Fibroblast of lung (primary cell): ENCODE results near the gene SMARCA2. TPM values are rescaled to one million over a fixed set of nuclear protein-coding genes. Genes with fewer than 3 reads are reported as not detected.

Source experiments
- DNase-seq, 2 donors: peaks; one replicate each; pipeline versions ENCODE4 v3.0.0 to v3.0.0-alpha.2; 2010; ENCODE audit warnings: low read depth in 2 of 2
- H2AFZ ChIP-seq: 2 replicates; pipeline ENCODE4 v1.5.1; 2012; ENCODE audit warnings: low read length, control low read depth, inconsistent platforms
- H3K27ac ChIP-seq: 2 replicates; pipeline ENCODE4 v1.5.1; 2011; ENCODE audit warnings: low read length, control low read depth; ENCODE audit not compliant: insufficient read depth
- H3K27me3 ChIP-seq: 2 replicates; pipeline ENCODE4 v1.5.1; 2011; ENCODE audit warnings: mild to moderate bottlenecking, low read length; ENCODE audit not compliant: control insufficient read depth, insufficient read depth
- H3K36me3 ChIP-seq: 2 replicates; pipeline ENCODE4 v1.5.1; 2011; ENCODE audit warnings: low read length; ENCODE audit not compliant: control insufficient read depth, insufficient read depth
- H3K4me1 ChIP-seq: 2 replicates; pipeline ENCODE4 v1.5.1; 2011; ENCODE audit warnings: low read length; ENCODE audit not compliant: control insufficient read depth, insufficient read depth; ENCODE audit errors: extremely low read depth
- H3K4me2 ChIP-seq: 2 replicates; pipeline ENCODE4 v1.5.1; 2011; ENCODE audit warnings: low read length, control low read depth; ENCODE audit not compliant: insufficient read depth; ENCODE audit errors: extremely low read depth
- H3K4me3 ChIP-seq, 4 experiments: fragments of 200-600 bp in 1 of 4; sonication (generic) in 1 of 4; replicated peaks in 1 of 4; 2 replicates each; pipeline ENCODE4 v1.5.1; 2011 to 2016; ENCODE audit warnings: low read length in 4 of 4, low read depth in 3 of 4, mild to moderate bottlenecking in 3 of 4, control low read depth in 2 of 4, inconsistent platforms in 1 of 4, mixed read lengths in 1 of 4; ENCODE audit not compliant: insufficient read depth in 1 of 4; ENCODE audit errors: control extremely low read depth in 1 of 4
- H3K79me2 ChIP-seq: 2 replicates; pipeline ENCODE4 v1.5.1; 2012; ENCODE audit warnings: mild to moderate bottlenecking, low read length, inconsistent platforms; ENCODE audit not compliant: control insufficient read depth, insufficient read depth
- H3K9ac ChIP-seq: 2 replicates; pipeline ENCODE4 v1.5.1; 2011; ENCODE audit warnings: mild to moderate bottlenecking, low read length, control low read depth; ENCODE audit not compliant: insufficient read depth
- H3K9me3 ChIP-seq: 2 replicates; pipeline ENCODE4 v1.5.1; 2012; ENCODE audit warnings: low read depth, low read length; ENCODE audit not compliant: control insufficient read depth, insufficient read depth
- H4K20me1 ChIP-seq: 2 replicates; pipeline ENCODE4 v1.5.1; 2011; ENCODE audit warnings: low read length; ENCODE audit not compliant: control insufficient read depth, insufficient read depth; ENCODE audit errors: extremely low read depth
- CTCF ChIP-seq, 2 donors: IDR thresholded peaks in 1 of 2; conservative IDR thresholded peaks in 1 of 2; 1 replicate in 1 of 2; 2 replicates in 1 of 2; pipeline ENCODE4 v1.5.1; 2011 to 2012; ENCODE audit warnings: low read length in 2 of 2, control low read depth in 1 of 2, inconsistent platforms in 1 of 2, low read depth in 1 of 2, mild to moderate bottlenecking in 1 of 2
- EZH2 ChIP-seq: IDR thresholded peaks from 2 replicates; pipeline ENCODE4 v1.5.1; 2012; ENCODE audit warnings: low read length, control low read depth, mild to moderate bottlenecking; ENCODE audit errors: missing control alignments
- polyA plus RNA-seq, 2 donors: library from polyadenylated mRNA; depleted of rRNA in 1 of 2; stranded (reverse) in 1 of 2; unstranded in 1 of 2; fragments of >200 nt; gene quantifications; 2 replicates each; pipeline ENCODE4 v1.2.1, GENCODE V29; 2011 to 2012; ENCODE audit warnings: missing spikeins in 1 of 2
- total RNA-seq: library from RNA; depleted of rRNA; stranded (reverse); fragments of >200 nt; gene quantifications from 2 replicates; pipeline ENCODE4 v1.2.1, GENCODE V29; 2014

Gene SMARCA2
- total and polyA plus RNA-seq, 2 donors (not counting 1 experiment from before 2014, with no cell fraction given), result 36.8 to 62.3 TPM

- Histone ChIP-seq H4K20me1 (no peaks in the 10 kb centered on the region), H2AFZ (no peak overlapping the region), H3K4me3 (no peak overlapping the region), H3K27ac (no peak overlapping the region), H3K4me1 (no peaks in the 10 kb centered on the region), H3K9me3 (no peaks in the 10 kb centered on the region), H3K4me2 (no peak overlapping the region), H3K79me2 (no peaks in the 10 kb centered on the region), H3K9ac (no peak overlapping the region), H3K27me3 (no peaks in the 10 kb centered on the region), H3K36me3 (no peaks in the 10 kb centered on the region)
- DNase-seq, result no peak
- TF ChIP-seq CTCF (conservative IDR thresholded peaks at IDR 0.05 in 1 of 2, IDR thresholded peaks at IDR 0.05 in 1 of 2; ENCODE audit: low read depth in 1 of 2, low read length in 2 of 2) (no peak), EZH2 (no peak)
Measured at GRCh38 chr9:2215921-2216441, 200.8 kb downstream of the SMARCA2 start.

- Histone ChIP-seq H4K20me1 (no peaks in the 10 kb centered on the region), H3K27me3 (no peaks in the 10 kb centered on the region), H3K4me1 (no peaks in the 10 kb centered on the region), H3K9me3 (no peaks in the 10 kb centered on the region), H3K27ac (no peak overlapping the region), H3K9ac (no peak overlapping the region), H3K4me3 (no peak overlapping the region), H3K4me2 (no peak overlapping the region), H2AFZ (no peak overlapping the region), H3K36me3 (no peaks in the 10 kb centered on the region), H3K79me2 (no peaks in the 10 kb centered on the region)
- TF ChIP-seq CTCF (conservative IDR thresholded peaks at IDR 0.05 in 1 of 2, IDR thresholded peaks at IDR 0.05 in 1 of 2; ENCODE audit: low read depth in 1 of 2, low read length in 2 of 2) (no peak), EZH2 (no peak)
- DNase-seq, result peak in 1 of 2 donors; percentile 66
Measured at GRCh38 chr9:2216591-2216990, 201.4 kb downstream of the SMARCA2 start.

GRCh38 chr9:2217540-2217939 is 202.4 kb downstream of the SMARCA2 start:
- Histone ChIP-seq H3K4me2 (no peak overlapping the region), H3K4me3 (no peak overlapping the region), H3K79me2 (no peaks in the 10 kb centered on the region), H3K27ac (no peak overlapping the region), H3K9me3 (no peaks in the 10 kb centered on the region), H3K4me1 (no peaks in the 10 kb centered on the region), H3K9ac (no peak overlapping the region), H3K27me3 (no peaks in the 10 kb centered on the region), H4K20me1 (no peaks in the 10 kb centered on the region), H3K36me3 (no peaks in the 10 kb centered on the region), H2AFZ (no peak overlapping the region)
- TF ChIP-seq EZH2 (no peak), CTCF (conservative IDR thresholded peaks at IDR 0.05 in 1 of 2, IDR thresholded peaks at IDR 0.05 in 1 of 2; ENCODE audit: low read depth in 1 of 2, low read length in 2 of 2) (no peak)
- no peak for DNase-seq
